ENCODE measurements around the gene BAIAP2L2.

BAIAP2L2 gene

DNA sequence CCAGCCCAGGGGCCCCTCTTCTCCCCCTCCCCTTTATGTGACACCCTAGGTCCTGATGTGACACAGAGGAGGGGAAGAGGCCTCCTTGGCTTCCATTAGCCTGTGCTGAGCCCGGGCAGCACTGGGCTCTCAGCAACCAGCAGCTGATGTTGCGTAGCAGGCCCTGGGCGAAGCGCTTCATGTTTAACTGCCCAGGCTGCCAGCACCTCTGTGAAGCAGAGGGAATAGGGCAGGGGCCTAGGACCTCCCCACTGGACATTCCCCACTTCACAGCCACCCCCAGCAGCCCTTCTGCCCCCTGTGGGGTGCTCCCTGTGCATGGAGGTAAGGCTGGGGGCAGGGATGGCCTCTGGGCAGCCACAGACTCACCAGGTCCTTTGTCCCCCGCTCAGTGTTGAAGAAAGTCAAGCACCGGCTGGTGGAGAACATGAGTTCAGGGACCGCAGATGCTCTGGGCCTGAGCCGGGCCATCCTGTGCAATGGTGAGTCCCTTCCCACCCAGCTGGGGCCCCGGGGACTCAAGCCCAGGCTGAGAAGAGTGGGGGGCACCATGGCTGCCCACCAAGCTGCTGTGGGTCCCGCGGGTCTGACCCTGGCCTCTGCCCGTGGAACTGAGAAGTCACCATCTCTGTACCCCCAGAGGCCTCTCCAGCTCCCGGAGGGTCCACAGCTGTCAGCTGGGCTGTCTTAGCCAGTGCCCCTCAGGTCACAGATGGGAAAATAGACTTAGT is 41.7 kb downstream of the BAIAP2L2 start:
- DNase-seq (ENCODE audit: low spot score): no peak

DNA sequence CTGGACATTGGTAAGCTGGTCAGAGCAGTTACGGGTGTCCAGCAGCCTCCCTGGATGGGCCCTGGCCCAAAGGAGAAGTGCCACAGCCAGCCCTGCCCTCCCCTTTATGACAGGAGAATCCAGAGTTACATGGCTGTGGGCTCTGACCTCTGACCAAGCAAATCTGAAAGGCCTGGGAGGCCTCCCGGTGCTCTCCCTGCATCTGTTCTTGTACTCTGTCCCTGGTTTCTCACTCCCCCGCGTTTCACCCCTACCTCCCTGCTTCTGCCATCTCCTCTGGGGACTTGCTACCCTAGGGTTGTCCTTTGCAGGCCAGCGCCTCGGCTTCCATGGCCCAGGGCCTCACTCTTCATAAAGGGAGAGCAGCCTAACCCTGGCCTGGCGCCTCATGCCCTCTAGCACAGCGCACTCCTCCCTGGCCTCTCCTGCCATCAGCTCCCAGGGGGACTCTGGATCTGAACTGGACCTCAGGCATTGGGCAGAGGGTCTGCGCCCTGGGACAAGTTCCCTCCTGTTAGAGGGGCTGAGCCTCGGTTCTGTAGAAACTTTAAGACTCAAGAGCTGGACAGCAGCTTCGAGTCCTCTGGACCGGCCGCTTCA is 42.6 kb downstream of the BAIAP2L2 start:
- no peak for DNase-seq (ENCODE audit: low spot score)

DNA sequence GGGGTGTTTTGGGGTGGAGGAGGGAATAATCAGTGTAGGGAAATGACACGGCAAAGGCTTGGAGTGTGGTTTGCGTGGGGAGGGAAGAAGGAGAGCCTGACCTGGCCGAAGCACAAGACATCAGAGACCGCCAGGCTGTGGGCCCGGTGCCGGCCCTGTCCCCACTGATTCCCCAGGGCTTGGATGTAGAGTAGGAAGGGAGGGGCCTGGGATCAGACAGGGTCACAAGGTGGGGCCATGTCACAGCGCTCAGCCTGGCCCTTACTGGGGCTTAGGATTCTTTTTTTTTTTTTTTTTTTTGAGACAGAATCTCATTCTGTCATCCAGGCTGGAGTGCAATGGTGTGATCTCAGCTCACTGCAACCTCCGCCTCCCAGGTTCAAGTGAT is 43.5 kb downstream of the BAIAP2L2 start:
- DNase-seq (ENCODE audit: low spot score): no peak

DNA sequence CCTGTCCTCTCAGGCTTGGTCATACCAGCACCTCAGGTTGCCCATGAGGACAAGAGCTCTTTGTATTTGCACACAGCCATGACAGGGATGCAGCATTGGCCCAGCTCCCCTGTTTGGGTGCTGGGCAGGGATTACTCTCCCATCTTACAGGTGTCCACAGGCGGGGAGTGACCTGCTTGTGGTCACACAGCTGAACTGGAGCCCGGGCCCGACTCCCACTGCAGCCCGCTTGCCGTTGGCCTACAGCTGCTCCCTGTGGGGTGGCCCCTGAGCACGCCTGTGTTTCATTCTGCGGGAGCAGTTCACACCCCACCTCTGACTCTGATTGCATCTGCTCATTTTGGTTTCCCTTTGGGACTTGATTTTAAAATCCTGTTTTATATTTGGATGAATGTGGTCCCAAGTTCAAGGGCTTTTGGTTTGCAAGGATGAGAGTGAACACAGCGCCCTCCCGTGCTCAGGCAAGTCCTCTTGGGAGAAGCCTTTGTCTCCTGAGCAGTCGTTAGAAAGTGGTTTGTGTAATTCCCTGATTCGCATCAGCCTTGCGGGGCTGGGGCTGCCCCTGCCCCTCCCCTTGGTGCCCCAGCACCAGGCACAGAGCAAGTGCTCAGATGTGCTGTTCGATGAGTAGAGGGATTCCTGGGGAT is 44.0 kb downstream of the BAIAP2L2 start:
- DNase-seq (ENCODE audit: low spot score): no peak

DNA sequence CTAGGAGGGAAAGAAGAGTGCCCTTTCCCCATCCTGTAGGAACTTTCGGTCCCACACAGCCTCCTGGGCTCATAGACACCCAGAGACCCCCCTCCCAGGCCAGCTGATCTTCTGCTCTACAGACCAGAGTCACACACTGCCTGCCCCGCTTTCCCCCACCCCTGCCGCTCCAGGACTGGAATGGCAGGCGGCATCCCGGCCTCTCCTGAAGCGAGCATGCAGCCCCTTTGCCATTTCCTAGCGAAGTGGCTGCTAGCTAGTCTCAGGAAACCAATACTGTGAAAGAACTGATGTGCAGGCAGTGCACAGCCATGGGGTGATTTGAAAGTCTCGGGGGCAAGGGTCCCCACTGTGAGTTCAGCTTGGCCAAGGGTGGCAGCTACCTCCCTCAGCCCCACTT is 44.9 kb downstream of the BAIAP2L2 start:
- DNase-seq (ENCODE audit: low spot score): no peak

DNA sequence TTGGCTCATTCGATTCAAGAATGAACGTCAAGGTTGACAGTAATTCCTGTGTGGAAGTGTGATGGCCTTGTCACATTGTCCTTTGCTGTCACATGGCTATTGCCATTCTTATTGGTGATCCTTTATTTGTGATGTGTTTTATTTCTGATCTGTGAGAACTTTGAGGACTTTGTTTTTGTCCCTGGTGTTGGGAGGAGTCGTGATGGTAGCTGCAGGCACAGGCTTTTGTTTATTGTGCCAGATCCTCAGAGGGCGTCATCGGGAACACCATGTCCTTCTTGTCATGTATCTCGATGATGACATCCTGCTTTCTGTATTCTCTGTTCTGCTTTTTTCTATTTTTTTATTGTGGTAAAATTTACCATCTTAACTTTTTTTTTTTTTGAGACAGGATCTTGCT is 47.7 kb downstream of the BAIAP2L2 start:
- DNase-seq (ENCODE audit: low spot score): no peak

DNA sequence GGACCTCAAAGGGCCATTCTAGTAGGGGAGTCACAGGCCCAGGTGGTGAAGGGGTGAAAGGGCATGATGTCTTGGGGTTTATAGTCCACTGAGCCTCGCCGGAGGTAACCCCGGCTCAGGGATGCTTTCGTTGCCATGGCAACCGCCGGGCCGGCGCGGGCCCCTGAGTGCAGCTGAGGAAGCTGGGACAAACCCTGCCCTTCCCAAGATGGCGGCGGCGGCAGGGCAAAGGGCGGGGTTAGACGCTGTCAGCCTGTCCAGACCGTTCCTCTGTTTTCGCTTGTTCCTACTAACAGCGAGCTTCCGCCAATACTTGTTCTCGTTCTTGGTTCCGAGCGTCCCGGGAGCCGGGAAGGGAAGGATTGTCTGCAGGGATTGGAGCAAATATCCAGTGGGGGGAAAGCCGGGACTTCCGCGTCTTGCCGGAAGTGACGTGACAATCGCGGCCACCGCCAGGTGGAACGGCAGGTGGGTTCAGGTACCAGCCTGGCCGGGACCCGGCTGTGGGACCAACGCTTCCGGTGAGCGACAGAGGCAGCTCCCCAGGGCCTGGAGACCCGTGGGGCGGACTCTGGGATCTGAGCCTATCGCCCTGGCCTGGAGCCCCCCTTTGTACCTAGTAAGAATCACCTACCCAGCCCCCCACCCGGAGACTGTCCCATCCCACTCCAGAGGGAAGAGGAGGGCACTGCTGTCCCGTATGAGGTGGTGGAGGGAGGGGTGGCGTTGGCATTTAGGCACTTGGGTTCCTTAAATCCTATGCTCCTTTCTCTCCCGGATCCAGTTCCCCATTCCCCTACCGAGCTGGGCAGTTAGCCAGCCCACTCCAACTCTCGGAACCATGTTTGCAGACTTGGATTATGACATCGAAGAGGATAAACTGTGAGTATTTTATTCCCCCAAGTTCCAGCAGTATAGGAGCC is 53.3 kb downstream of the BAIAP2L2 start, which contains the start of gene PICK1:
PICK1 (plus strand) TSS at position 436 of the 923 bp plus-strand sequence; CDS start at position 842, 406 bp downstream.
- DNase-seq (ENCODE audit: low spot score): peak; percentile 99

DNA sequence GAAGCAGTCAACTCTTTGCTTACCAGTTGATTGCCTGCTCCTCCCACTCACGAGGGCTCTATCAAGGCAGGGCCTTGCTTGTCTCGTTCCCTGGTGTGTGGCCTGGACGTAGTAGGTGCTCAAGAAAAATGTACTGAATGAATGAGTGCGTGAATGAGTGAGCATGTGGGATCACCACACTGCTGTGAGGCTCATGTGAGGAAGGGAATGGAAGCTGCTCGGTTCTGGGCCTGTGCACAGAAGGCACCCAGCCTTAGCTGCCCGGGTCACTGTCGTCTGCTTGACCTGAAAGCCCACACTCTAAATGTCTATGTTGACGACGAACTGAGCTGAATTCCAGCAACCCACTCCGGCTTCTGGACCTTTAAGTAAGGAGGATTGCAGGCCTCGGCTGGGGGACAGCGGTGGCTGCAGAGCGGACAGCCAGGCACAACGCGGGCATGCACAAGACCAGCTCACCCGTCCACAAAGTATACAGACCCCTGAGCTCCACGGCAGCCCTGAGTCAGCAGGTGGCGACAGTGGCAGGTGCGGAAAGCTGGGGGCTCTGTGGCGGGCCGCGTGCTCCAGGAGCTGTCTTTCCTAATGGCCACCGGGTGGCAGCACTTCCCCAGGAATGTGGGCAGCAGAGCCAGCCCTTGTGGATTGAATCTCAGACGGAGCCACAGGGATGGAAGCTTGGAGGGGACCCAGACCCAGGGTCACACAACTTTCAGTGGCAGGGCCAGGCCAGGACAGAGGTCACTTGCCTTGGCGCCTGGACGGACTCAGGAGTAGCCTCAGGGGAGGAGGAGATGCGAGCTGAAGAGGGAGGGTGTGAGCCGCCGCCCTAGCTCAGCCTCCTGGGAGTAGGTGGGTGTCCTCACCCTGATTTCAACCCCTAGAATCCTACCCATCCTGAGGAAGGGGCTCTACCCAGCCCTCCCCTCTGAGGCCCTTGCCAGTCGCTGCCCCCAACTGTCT is 58.3 kb downstream of the BAIAP2L2 start:
- peak; percentile 89 for DNase-seq (ENCODE audit: low spot score)

DNA sequence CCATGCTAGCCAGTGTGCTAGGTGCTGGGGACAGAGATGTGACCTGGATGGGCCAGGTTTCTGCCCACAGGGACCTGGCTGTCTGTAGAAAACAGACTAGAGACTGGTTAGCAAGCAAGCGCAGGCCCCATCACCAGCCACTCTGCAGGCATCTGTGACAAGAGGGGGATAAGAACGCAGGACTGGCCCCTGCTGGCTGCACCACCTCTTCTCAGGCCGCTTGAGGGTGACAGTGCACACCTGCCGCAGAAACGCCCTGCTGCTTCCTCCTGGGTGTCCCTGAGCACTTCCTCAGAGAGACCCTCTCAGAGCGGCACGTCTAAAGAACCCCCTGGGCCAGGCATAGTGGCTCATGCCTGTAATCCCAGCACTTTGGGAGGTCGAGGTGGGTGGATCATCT is 59.2 kb downstream of the BAIAP2L2 start:
- no peak for DNase-seq (ENCODE audit: low spot score)

DNA sequence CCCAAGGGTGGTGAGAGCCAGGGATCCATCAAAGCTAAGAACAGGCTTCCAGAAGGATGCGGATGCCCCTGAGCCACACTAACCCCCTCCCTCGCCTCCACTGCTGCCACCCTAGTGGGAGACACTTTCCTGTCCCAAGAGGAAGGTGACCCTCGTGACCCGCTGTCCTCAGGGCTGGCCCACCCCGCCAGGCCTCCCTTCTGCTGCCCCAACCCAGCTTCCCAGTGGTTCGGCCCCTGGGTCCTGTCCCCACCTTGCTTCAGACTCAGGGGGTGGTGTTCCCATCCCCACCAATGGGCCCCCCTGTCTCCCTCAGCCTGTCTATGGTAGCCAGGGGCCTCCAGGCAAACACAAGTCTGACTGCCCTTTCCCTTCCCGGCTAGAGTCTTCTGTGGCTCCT is 59.8 kb downstream of the BAIAP2L2 start:
- no peak for DNase-seq (ENCODE audit: low spot score)

DNA sequence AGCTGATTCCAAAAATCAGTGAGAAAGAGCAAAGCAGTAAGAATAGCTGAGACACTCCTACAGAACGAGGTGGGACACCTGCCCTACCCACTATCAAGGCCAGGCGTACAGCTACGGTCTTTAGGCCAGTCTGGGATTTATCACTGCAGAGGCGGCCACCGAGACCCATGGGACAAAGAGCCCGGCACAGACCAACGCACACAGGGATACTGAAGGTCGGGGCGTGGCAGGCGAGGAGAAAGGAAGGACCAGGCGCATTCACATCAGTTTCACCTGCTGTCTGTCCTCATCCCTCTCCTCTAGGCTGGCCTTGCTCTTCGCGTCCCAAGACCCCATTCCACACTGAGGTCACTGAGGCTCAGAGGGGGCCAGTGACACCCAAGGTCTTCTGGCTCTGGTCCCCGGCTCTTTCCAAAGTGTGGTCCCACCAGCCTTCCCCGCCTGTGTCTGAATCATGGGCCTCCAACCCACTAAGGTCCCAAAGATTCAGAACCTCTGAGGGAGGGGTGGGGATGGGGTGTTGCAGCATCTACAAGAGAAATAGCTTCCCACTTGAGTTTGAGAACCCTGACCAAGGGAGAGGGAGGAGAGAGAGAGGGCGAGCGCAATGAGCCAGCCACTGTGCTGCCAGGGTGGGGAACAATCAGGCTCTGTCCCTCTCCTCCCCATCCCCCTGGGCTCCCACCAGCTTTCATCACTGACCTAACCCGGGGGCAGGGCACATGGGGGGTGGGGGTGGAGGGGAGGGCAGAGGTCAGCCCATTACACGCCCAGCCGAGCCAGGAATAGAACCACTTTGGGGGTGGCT is 60.5 kb downstream of the BAIAP2L2 start:
- no peak for DNase-seq (ENCODE audit: low spot score)

DNA sequence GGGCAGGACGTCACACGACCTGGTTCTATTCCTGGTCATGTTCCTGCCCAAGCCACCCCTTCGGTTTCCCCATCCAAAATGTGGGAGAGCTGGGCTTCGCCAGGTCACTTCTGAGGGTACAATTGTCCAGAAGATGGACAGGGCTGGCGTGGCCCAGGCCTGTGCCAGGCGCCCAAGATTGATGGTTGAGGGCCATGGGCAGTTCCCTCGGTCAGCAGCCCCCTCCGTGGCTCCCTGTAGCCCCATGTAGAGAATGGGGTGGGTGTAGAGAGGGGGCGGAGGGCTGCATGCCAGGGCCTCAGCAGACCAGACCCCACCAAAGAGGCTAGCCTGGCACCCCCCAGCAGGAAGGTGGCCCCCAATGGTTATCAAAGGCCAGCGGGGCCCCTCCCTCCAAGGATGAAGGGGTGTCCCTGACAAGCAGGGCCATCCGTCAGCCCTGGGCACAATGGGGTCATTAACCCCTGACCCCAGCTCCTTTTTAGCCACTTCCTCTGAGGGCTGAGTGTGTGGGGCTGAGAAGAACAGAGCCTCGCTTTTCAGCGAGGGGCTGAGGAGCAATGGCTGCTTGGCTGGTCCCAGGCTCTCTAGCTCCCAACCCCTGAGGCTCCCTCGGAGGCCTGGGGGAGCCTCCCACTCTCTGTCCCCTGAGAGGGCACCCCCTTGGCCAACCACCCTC is 64.3 kb downstream of the BAIAP2L2 start:
- no peak for DNase-seq (ENCODE audit: low spot score)

DNA sequence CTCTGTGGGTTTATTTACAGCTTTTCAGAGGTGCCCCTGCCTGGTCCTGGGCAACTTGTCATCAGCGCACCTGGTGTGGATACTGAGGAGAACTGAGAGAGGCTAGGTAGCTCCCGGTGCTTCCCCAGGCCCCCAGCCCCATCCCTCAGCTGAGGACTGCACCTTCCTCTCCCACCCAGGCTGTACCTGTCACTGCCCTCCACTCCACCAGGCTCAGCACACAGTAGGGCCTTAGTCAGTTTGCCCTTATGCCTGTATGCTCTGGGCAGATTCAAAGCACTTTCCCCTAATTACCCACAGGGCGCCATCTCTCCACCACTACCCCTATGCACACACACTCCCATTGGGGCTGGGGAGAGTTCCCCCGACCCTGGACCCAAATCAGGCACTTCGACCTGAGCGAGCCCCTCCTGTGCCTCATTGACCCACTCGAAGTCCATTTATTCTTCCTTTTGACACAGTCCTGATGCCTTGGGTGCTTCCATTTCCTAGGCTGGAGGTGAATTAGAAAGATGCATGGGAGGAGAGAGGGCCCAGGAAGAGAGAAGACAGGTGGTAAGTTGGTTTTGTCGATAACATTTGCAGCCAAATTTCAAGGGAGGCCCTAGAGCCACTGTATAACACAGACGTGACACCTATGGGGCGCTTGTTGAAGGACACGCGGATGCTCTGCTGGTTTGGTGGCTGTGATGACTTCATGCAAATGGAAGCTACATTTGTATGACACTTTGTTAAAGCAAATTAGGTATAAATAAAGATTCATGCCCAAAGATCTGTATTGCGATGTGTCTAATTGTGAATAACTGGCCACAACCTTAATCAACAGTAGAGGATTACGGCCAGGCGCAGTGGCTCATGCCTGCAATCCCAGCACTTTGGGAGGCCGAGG is 67.1 kb downstream of the BAIAP2L2 start:
- DNase-seq (ENCODE audit: low spot score): no peak

DNA sequence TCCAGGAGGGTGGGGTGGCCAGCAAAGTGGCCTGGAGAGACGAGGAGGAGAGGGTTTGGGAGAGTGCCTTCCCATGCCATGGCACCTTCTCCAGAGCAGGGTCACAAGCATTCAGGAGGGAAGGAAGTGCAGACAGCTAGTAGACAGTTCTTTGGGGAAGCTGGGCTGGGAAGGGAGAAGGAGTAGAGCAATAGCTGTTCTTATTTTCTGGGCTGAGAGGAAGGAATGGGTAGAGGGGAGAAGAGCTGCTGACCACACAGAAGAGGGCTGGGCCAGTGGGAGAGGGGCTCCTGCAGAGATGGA is 68.0 kb downstream of the BAIAP2L2 start:
- no peak for DNase-seq (ENCODE audit: low spot score)

DNA sequence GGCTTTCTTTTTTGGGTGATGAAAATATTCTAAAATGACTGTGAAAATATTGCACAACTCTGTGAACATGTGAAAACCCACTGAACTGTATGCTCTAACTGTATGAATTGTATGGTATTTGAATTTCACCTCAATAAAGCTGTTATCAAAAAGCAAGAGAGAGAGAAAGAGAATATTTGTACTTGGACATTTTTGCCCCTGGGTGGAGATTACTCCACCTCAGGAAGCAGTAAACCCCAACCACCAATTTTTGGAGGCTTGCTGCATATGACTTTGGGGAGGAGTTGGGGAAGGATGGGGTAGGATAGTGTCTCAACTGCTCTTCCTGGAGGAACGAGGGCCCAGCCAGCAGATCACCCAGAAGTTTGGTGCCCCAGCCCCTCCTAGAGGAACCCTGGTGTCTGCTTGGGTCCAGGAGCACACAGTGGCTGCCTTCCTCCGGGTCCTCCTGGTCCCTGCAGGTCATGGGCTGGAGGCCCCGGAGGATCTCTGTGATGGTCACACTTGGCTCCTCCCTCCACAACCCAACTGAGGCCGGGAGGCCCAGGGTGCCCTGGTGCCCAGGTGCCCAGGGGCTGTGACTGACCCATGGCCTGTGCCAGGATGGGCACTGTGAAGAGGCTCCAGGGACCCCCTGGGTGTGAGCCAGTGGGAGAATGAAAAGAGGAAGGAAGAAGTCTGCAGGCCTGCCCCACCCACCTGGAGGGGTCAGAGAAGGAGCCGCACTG is 68.6 kb downstream of the BAIAP2L2 start:
- DNase-seq (ENCODE audit: low spot score): no peak

DNA sequence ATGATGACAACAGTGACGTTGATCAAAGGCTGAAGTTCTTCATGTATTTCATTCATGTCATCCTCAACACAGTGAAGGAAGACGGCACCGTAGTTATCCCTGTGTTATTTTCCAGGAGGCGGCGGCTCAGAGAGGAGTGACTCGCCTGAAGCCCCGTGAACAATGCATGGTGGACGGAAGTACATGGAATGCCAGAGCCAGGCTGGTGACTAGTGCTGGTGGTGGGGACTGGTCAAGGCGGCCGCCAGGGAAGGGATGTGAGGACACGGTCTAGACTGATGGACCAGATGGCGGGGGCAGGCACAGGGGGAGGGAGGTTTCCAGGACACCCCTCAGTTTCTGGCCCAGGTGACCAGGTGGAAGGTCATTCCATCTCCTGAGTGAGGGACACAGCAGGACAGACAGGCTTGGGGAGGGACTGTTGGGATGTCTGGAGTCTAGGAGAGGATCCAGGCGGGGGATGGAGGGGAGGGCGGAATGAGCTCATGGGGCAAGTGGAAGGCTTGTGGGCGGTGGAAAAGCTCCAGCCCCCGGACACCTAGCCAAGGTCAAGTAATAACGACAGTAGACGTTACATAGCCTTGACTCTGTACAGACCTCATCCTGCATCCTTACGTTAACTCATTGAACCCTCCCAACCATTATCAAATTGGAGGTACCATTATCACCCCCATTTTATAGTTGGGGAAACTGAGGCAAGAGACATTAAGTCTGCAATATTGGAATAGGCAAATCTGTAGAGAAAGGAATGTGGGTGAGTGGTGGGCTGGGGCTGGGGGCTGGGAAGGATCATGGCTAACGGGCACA is 69.3 kb downstream of the BAIAP2L2 start:
- DNase-seq (ENCODE audit: low spot score): no peak

Measured in cerebellar cortex (tissue), 1 donor.